H1 (cell line): ENCODE data around the gene MOCS3. TPM values are rescaled to one million over a fixed set of nuclear protein-coding genes. Genes with fewer than 3 reads are reported as not detected.

ENCODE experiments used
- CREB1 ChIP-seq: IDR thresholded peaks from 2 replicates; pipeline ENCODE4 v1.6.1; 2012; ENCODE audit warnings: inconsistent platforms
- MAX ChIP-seq: IDR thresholded peaks from 2 replicates; pipeline ENCODE4 v1.6.1; 2012; ENCODE audit warnings: inconsistent platforms
- POLR2A ChIP-seq, 2 experiments: IDR thresholded peaks; 1 replicate in 1 of 2; 2 replicates in 1 of 2; pipeline ENCODE4 v1.6.1; 2011; ENCODE audit warnings: low read depth in 2 of 2, low read length in 2 of 2, mild to moderate bottlenecking in 2 of 2; ENCODE audit errors: control extremely low read depth in 1 of 2
- POU5F1 ChIP-seq: IDR thresholded peaks from 2 replicates; pipeline ENCODE4 v1.6.1; 2011; ENCODE audit warnings: low read depth, mild to moderate bottlenecking, low read length, moderate library complexity
- RAD21 ChIP-seq, 2 experiments: IDR thresholded peaks in 1 of 2; conservative IDR thresholded peaks in 1 of 2; 2 replicates each; pipeline ENCODE4 v1.6.1; 2011; ENCODE audit warnings: low read depth in 2 of 2, low read length in 2 of 2, improper control_type of control experiment in 1 of 2, inconsistent platforms in 1 of 2, mild to moderate bottlenecking in 1 of 2, moderate library complexity in 1 of 2
- SP2 ChIP-seq: IDR thresholded peaks from 2 replicates; pipeline ENCODE4 v1.6.1; 2012; ENCODE audit warnings: mild to moderate bottlenecking, low read length, inconsistent platforms
- TCF12 ChIP-seq: IDR thresholded peaks from 2 replicates; pipeline ENCODE4 v1.6.1; 2011; ENCODE audit warnings: low read depth, mild to moderate bottlenecking, low read length
- TEAD4 ChIP-seq: IDR thresholded peaks from 2 replicates; pipeline ENCODE4 v1.6.1; 2012; ENCODE audit warnings: low read depth, low read length, inconsistent platforms, mixed read lengths
- polyA plus RNA-seq, 7 experiments: library from polyadenylated mRNA; depleted of rRNA in 3 of 7; stranded (reverse) in 5 of 7; unstranded in 2 of 7; fragments of >200 nt in 5 of 7; fragments of 200-250 nt in 2 of 7; gene quantifications; 1 replicate in 5 of 7; 2 replicates in 1 of 7; 4 replicates in 1 of 7; pipeline versions ENCODE4 v1.2.1 to v1.2.3, GENCODE V29; 2011 to 2013; ENCODE audit warnings: missing spikeins in 2 of 7, mixed read lengths in 2 of 7
- total RNA-seq: library from RNA; stranded (reverse); fragmentation: NEBNext Ultra II Directional; extraction: Animal tissue kit (Norgen Biotek cat#: 25700); gene quantifications from 2 replicates; pipeline ENCODE4 v1.2.1, GENCODE V29; 2021
- TF ChIP-seq, protein P1 (sequence below): fragments of 300-600 bp; sonication (generic); IDR thresholded peaks from 2 replicates; pipeline ENCODE4 v1.7.1; 2012; ENCODE audit warnings: low read length, moderate library complexity, mild to moderate bottlenecking, inconsistent platforms; ENCODE audit not compliant: insufficient replicate concordance

MOCS3 gene
- total and polyA plus RNA-seq, 2 of the 8 experiments (the other 6 are each of a cell fraction or from before 2014, with no cell fraction given), result 6.2 to 6.3 TPM

DNA sequence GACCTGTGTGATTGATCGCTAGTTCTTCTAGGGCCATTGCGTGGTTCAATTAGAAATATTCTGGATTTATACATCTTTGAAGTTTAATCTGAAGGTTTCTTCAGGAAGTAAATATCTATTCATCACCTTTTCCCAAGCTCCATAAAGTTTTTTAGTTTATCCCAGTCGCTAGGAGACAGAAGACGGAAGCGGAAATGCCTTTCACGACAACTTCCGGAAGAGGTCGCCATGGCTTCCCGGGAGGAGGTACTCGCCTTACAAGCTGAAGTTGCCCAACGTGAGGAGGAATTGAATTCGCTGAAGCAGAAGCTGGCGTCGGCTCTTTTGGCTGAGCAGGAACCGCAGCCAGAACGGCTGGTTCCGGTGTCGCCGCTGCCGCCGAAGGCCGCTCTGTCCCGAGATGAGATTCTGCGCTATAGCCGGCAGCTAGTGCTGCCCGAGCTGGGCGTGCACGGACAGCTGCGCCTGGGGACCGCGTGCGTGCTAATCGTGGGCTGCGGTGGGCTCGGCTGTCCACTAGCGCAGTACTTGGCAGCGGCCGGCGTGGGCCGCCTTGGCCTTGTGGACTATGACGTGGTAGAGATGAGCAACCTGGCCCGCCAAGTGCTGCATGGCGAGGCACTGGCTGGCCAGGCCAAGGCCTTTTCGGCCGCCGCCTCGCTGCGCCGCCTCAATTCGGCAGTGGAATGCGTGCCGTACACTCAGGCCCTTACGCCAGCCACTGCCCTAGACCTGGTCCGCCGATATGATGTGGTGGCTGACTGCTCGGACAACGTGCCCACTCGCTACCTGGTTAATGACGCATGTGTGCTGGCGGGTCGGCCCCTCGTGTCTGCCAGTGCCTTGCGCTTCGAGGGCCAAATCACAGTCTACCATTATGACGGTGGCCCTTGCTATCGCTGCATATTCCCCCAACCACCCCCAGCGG lies at the start of gene MOCS3 (continued):
- TF ChIP-seq, protein P1, sequence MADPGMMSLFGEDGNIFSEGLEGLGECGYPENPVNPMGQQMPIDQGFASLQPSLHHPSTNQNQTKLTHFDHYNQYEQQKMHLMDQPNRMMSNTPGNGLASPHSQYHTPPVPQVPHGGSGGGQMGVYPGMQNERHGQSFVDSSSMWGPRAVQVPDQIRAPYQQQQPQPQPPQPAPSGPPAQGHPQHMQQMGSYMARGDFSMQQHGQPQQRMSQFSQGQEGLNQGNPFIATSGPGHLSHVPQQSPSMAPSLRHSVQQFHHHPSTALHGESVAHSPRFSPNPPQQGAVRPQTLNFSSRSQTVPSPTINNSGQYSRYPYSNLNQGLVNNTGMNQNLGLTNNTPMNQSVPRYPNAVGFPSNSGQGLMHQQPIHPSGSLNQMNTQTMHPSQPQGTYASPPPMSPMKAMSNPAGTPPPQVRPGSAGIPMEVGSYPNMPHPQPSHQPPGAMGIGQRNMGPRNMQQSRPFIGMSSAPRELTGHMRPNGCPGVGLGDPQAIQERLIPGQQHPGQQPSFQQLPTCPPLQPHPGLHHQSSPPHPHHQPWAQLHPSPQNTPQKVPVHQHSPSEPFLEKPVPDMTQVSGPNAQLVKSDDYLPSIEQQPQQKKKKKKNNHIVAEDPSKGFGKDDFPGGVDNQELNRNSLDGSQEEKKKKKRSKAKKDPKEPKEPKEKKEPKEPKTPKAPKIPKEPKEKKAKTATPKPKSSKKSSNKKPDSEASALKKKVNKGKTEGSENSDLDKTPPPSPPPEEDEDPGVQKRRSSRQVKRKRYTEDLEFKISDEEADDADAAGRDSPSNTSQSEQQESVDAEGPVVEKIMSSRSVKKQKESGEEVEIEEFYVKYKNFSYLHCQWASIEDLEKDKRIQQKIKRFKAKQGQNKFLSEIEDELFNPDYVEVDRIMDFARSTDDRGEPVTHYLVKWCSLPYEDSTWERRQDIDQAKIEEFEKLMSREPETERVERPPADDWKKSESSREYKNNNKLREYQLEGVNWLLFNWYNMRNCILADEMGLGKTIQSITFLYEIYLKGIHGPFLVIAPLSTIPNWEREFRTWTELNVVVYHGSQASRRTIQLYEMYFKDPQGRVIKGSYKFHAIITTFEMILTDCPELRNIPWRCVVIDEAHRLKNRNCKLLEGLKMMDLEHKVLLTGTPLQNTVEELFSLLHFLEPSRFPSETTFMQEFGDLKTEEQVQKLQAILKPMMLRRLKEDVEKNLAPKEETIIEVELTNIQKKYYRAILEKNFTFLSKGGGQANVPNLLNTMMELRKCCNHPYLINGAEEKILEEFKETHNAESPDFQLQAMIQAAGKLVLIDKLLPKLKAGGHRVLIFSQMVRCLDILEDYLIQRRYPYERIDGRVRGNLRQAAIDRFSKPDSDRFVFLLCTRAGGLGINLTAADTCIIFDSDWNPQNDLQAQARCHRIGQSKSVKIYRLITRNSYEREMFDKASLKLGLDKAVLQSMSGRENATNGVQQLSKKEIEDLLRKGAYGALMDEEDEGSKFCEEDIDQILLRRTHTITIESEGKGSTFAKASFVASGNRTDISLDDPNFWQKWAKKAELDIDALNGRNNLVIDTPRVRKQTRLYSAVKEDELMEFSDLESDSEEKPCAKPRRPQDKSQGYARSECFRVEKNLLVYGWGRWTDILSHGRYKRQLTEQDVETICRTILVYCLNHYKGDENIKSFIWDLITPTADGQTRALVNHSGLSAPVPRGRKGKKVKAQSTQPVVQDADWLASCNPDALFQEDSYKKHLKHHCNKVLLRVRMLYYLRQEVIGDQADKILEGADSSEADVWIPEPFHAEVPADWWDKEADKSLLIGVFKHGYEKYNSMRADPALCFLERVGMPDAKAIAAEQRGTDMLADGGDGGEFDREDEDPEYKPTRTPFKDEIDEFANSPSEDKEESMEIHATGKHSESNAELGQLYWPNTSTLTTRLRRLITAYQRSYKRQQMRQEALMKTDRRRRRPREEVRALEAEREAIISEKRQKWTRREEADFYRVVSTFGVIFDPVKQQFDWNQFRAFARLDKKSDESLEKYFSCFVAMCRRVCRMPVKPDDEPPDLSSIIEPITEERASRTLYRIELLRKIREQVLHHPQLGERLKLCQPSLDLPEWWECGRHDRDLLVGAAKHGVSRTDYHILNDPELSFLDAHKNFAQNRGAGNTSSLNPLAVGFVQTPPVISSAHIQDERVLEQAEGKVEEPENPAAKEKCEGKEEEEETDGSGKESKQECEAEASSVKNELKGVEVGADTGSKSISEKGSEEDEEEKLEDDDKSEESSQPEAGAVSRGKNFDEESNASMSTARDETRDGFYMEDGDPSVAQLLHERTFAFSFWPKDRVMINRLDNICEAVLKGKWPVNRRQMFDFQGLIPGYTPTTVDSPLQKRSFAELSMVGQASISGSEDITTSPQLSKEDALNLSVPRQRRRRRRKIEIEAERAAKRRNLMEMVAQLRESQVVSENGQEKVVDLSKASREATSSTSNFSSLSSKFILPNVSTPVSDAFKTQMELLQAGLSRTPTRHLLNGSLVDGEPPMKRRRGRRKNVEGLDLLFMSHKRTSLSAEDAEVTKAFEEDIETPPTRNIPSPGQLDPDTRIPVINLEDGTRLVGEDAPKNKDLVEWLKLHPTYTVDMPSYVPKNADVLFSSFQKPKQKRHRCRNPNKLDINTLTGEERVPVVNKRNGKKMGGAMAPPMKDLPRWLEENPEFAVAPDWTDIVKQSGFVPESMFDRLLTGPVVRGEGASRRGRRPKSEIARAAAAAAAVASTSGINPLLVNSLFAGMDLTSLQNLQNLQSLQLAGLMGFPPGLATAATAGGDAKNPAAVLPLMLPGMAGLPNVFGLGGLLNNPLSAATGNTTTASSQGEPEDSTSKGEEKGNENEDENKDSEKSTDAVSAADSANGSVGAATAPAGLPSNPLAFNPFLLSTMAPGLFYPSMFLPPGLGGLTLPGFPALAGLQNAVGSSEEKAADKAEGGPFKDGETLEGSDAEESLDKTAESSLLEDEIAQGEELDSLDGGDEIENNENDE, result no peak
- no peak for TF ChIP-seq RAD21 (IDR thresholded peaks at IDR 0.05 in 1 of 2, conservative IDR thresholded peaks at IDR 0.05 in 1 of 2; ENCODE audit: low read depth in 2 of 2, low read length in 2 of 2)
- no peak for TF ChIP-seq CREB1
- TF ChIP-seq MAX, result 0 out of 2 replicates have a peak, but pooled peaks have one; percentile 61
- TF ChIP-seq POU5F1, result no peak
- TF ChIP-seq SP2, result no peak
- no peak for TF ChIP-seq TCF12
- TF ChIP-seq POLR2A (IDR thresholded peaks at IDR 0.05; ENCODE audit: control extremely low read depth in 1 of 2, low read depth in 2 of 2, low read length in 2 of 2), result no peak
- no peak for TF ChIP-seq TEAD4
